Osteocyte (in vitro differentiated cells): ENCODE results near the gene ZBTB24. TPM values are rescaled to one million over a fixed set of nuclear protein-coding genes. Genes with fewer than 3 reads are reported as not detected.

Experiments
- DNase-seq: peaks from one replicate; pipeline ENCODE4 v3.0.0; 2021; ENCODE audit warnings: mixed read lengths; ENCODE audit not compliant: unreplicated experiment; ENCODE audit errors: extremely low spot score
- H3K27ac Mint-ChIP-seq: one replicate; pipeline ENCODE4 v1.8.0; 2021; ENCODE audit warnings: mild to moderate bottlenecking, mixed read lengths; ENCODE audit not compliant: unreplicated experiment
- H3K27me3 Mint-ChIP-seq: one replicate; pipeline ENCODE4 v1.8.0; 2021; ENCODE audit warnings: mixed read lengths; ENCODE audit not compliant: unreplicated experiment
- H3K36me3 Mint-ChIP-seq: one replicate; pipeline ENCODE4 v1.8.0; 2021; ENCODE audit warnings: mixed read lengths; ENCODE audit not compliant: unreplicated experiment
- H3K4me1 Mint-ChIP-seq: one replicate; pipeline ENCODE4 v1.8.0; 2021; ENCODE audit warnings: mixed read lengths; ENCODE audit not compliant: unreplicated experiment
- H3K4me3 Mint-ChIP-seq: one replicate; pipeline ENCODE4 v1.8.0; 2021; ENCODE audit warnings: mild to moderate bottlenecking, moderate library complexity, mixed read lengths; ENCODE audit not compliant: unreplicated experiment
- H3K9me3 Mint-ChIP-seq: one replicate; pipeline ENCODE4 v1.8.0; 2021; ENCODE audit warnings: mixed read lengths; ENCODE audit not compliant: unreplicated experiment
- CTCF ChIP-seq: fragments of 200-600 bp; sonication (generic); IDR thresholded peaks from 2 replicates; pipeline ENCODE4 v1.5.0; 2021; ENCODE audit warnings: antibody characterized with exemption, mild to moderate bottlenecking, moderate library complexity
- total RNA-seq: library from RNA; stranded (reverse); gene quantifications from 2 replicates; pipeline ENCODE4 v1.2.1, GENCODE V29; 2021

ZBTB24 gene
- total RNA-seq, 1 donor from 2014 or later = 6.2 TPM

DNA sequence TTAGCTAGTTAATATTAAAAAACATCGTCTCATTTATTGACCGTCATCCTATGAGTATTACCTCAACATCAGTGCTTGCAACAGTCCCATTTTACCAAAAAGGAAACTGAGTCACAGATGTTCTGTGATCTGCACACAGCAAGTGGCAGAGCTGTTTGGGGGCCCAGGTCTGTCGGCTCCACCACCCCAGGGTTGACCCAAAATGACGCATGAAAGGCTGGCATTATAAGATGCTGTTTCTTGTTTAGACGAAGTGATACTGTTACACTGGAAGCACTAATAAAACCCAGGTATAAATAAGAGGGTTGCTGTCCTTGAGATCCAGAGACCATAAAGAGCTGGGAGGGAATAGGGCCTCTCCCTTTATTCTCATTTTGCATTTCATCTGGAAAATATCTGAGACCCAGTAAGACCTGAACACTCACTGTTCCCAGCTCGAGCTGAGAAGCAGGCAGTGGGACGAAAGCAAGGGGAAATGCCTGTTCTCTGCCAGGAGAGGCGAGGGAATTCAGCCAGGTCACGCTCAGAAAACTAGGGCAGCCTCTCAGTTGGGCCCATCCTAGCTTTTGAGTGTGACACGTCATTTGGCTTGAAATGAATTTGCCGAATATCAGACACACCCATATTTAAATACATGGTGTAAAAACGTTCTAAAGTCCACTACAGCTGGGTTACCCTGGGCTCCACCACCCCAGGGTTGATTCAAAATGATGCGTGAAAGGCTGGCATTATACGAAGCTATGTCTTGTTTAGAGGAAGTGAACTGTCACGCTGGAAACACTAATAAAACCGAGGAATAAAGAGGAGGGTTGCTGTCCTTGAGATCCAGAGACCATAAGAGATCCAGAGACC is 26.1 kb downstream of the ZBTB24 start:
- Mint-ChIP-seq H3K36me3 (peaks cover 4% of the 10 kb centered on the region), H3K4me1 (peaks cover 20% of the 10 kb centered on the region), H3K9me3 (no peaks in the 10 kb centered on the region), H3K27me3 (no peaks in the 10 kb centered on the region), H3K4me3 (peak overlapping the region; percentile 69), H3K27ac (peak overlapping the region; percentile 24)
- no peak for TF ChIP-seq CTCF
- DNase-seq = no peak

GRCh38 chr6:109456111-109456583 is 26.9 kb downstream of the ZBTB24 start:
- DNase-seq = peak; percentile 83
- Mint-ChIP-seq H3K4me1 (peaks cover 20% of the 10 kb centered on the region), H3K27ac (no peak overlapping the region)

GRCh38 chr6:109455437-109456110 is 27.4 kb downstream of the ZBTB24 start, which contains the start of gene MICAL1:
MICAL1 (minus strand) TSS chr6:109455772; CDS start chr6:109454196, 1,576 bp downstream.
- peak within 1 kb of the TSS; percentile 85 for H3K27ac Mint-ChIP-seq
- peak within 1 kb of the TSS; percentile 92 for H3K4me3 Mint-ChIP-seq
- peaks cover 20% of the 10 kb centered on the region for H3K4me1 Mint-ChIP-seq
- no peaks in the 10 kb centered on the region for H3K27me3 Mint-ChIP-seq
- H3K9me3 Mint-ChIP-seq = no peaks in the 10 kb centered on the region
- TF ChIP-seq CTCF = peak; percentile 29
- DNase-seq = no peak
- H3K36me3 Mint-ChIP-seq = no peaks in the 10 kb centered on the region

More at GRCh38 chr6:109456111-109456583, 26.9 kb downstream of the ZBTB24 start:
- Mint-ChIP-seq H3K9me3 (no peaks in the 10 kb centered on the region), H3K4me3 (peak overlapping the region; percentile 69), H3K36me3 (peaks cover 1% of the 10 kb centered on the region), H3K27me3 (no peaks in the 10 kb centered on the region)
- no peak for TF ChIP-seq CTCF

- Mint-ChIP-seq H3K4me1 (peaks cover 20% of the 10 kb centered on the region), H3K27ac (peak overlapping the region; percentile 85), H3K27me3 (no peaks in the 10 kb centered on the region), H3K4me3 (peak overlapping the region; percentile 92), H3K9me3 (no peaks in the 10 kb centered on the region), H3K36me3 (no peaks in the 10 kb centered on the region)
- no peak for TF ChIP-seq CTCF
- DNase-seq = peak; percentile 81
Measured at GRCh38 chr6:109454496-109455436, 28.3 kb downstream of the ZBTB24 start.
